ENCODE data around the gene CDC42BPB.

DNA sequence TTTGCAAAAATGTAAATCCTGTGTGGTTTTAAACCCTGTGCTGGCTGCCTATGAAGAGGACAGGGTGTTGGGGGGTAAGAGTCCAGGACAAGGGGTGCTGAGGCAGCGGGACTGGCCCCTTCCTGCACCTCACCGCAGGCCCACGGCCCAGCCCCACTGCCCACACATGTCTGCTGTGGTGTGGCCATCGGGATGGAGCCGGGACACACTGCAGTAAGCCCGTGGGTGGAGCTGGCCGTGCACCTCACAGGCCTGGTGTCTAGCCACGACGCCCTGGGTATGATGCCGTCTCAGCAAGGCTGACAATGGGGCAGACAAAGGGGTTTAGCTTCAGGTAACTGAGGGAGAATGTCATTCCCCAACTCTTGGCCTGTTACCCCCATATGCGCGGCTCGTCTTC, 115.3 kb downstream of the CDC42BPB start:
- TF ChIP-seq, protein P1, sequence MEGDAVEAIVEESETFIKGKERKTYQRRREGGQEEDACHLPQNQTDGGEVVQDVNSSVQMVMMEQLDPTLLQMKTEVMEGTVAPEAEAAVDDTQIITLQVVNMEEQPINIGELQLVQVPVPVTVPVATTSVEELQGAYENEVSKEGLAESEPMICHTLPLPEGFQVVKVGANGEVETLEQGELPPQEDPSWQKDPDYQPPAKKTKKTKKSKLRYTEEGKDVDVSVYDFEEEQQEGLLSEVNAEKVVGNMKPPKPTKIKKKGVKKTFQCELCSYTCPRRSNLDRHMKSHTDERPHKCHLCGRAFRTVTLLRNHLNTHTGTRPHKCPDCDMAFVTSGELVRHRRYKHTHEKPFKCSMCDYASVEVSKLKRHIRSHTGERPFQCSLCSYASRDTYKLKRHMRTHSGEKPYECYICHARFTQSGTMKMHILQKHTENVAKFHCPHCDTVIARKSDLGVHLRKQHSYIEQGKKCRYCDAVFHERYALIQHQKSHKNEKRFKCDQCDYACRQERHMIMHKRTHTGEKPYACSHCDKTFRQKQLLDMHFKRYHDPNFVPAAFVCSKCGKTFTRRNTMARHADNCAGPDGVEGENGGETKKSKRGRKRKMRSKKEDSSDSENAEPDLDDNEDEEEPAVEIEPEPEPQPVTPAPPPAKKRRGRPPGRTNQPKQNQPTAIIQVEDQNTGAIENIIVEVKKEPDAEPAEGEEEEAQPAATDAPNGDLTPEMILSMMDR (IDR thresholded peaks at IDR 0.05) = no peak
- TF ChIP-seq POLR2A (IDR thresholded peaks at IDR 0.05) = no peak
